Osteoblast (primary cell): ENCODE results near the gene ONECUT1. TPM values are rescaled to one million over a fixed set of nuclear protein-coding genes. Genes with fewer than 3 reads are reported as not detected.

ENCODE experiments used
- DNase-seq: peaks from one replicate; pipeline ENCODE4 v3.0.0; 2011; ENCODE audit warnings: low spot score, mixed read lengths; ENCODE audit not compliant: insufficient read length; ENCODE audit errors: missing footprints
- H2AFZ ChIP-seq: 2 replicates; pipeline ENCODE4 v1.6.0; 2011; ENCODE audit warnings: mild to moderate bottlenecking, low read length
- H3K27ac ChIP-seq: 2 replicates; pipeline ENCODE4 v1.5.1; 2011; ENCODE audit warnings: mild to moderate bottlenecking, low read depth, low read length, moderate library complexity
- H3K27me3 ChIP-seq: 2 replicates; pipeline ENCODE4 v1.6.0; 2012; ENCODE audit warnings: mild to moderate bottlenecking, control low read depth, inconsistent platforms, low read length, moderate library complexity; ENCODE audit not compliant: insufficient read depth
- H3K36me3 ChIP-seq: 2 replicates; pipeline ENCODE4 v1.5.1; 2011; ENCODE audit warnings: mild to moderate bottlenecking, low read length, control low read depth, moderate library complexity; ENCODE audit not compliant: insufficient read depth
- H3K4me1 ChIP-seq: 2 replicates; pipeline ENCODE4 v1.5.1; 2011; ENCODE audit warnings: mild to moderate bottlenecking, low read length, control low read depth, moderate library complexity; ENCODE audit not compliant: insufficient read depth
- H3K4me2 ChIP-seq: 2 replicates; pipeline ENCODE4 v1.6.0; 2011; ENCODE audit warnings: mild to moderate bottlenecking, low read length; ENCODE audit not compliant: insufficient read depth
- H3K4me3 ChIP-seq: fragments of 200-600 bp; sonication (generic); 3 replicates; pipeline ENCODE4 v1.5.1; 2012; ENCODE audit warnings: mild to moderate bottlenecking, low read length, inconsistent platforms; ENCODE audit not compliant: insufficient read depth
- H3K79me2 ChIP-seq: 2 replicates; pipeline ENCODE4 v1.6.0; 2012; ENCODE audit warnings: mild to moderate bottlenecking, low read length, control low read depth, inconsistent platforms; ENCODE audit not compliant: insufficient read depth
- H3K9me3 ChIP-seq: 2 replicates; pipeline ENCODE4 v1.5.1; 2011; ENCODE audit warnings: low read depth, low read length, control low read depth
- H4K20me1 ChIP-seq: 2 replicates; pipeline ENCODE4 v1.6.0; 2012; ENCODE audit warnings: mild to moderate bottlenecking, low read length, control low read depth; ENCODE audit not compliant: insufficient read depth
- CTCF ChIP-seq: IDR thresholded peaks from 2 replicates; pipeline ENCODE4 v1.5.1; 2011; ENCODE audit warnings: mild to moderate bottlenecking, low read depth, low read length, moderate library complexity; ENCODE audit errors: extremely low read depth
- total RNA-seq: library from RNA; depleted of rRNA; stranded (reverse); fragments of >200 nt; gene quantifications from 2 replicates; pipeline ENCODE4 v1.2.3, GENCODE V29; 2012

ONECUT1 gene
- total RNA-seq, 1 donor: not detected

- no peaks in the 10 kb centered on the region for H4K20me1 ChIP-seq
- DNase-seq: no peak
- H3K4me2 ChIP-seq: no peak overlapping the region
- no peak overlapping the region for H3K27ac ChIP-seq
- H3K4me1 ChIP-seq: no peaks in the 10 kb centered on the region
- no peaks in the 10 kb centered on the region for H3K36me3 ChIP-seq
- H3K79me2 ChIP-seq: no peaks in the 10 kb centered on the region
- no peak overlapping the region for H3K4me3 ChIP-seq
- no peaks in the 10 kb centered on the region for H3K27me3 ChIP-seq
- no peak overlapping the region for H2AFZ ChIP-seq
- H3K9me3 ChIP-seq: no peaks in the 10 kb centered on the region
- TF ChIP-seq CTCF: no peak
Observed at GRCh38 chr15:52760562-52760961, 29.6 kb downstream of the ONECUT1 start.

GRCh38 chr15:52759969-52760368 is 30.2 kb downstream of the ONECUT1 start:
- Histone ChIP-seq H3K79me2 (no peaks in the 10 kb centered on the region), H3K36me3 (no peaks in the 10 kb centered on the region), H3K4me3 (no peak overlapping the region), H3K27ac (no peak overlapping the region), H3K9me3 (no peaks in the 10 kb centered on the region), H2AFZ (no peak overlapping the region), H4K20me1 (no peaks in the 10 kb centered on the region), H3K4me1 (no peaks in the 10 kb centered on the region), H3K27me3 (peaks cover 4% of the 10 kb centered on the region), H3K4me2 (no peak overlapping the region)
- DNase-seq: no peak
- TF ChIP-seq CTCF: no peak

GRCh38 chr15:52757496-52757895 is 32.6 kb downstream of the ONECUT1 start:
- H4K20me1 ChIP-seq: no peaks in the 10 kb centered on the region
- DNase-seq: no peak
- no peaks in the 10 kb centered on the region for H3K4me1 ChIP-seq
- H3K27me3 ChIP-seq: peaks cover 4% of the 10 kb centered on the region
- no peaks in the 10 kb centered on the region for H3K36me3 ChIP-seq
- no peaks in the 10 kb centered on the region for H3K79me2 ChIP-seq
- no peak overlapping the region for H3K27ac ChIP-seq
- TF ChIP-seq CTCF: no peak
- H3K4me3 ChIP-seq: no peak overlapping the region
- no peaks in the 10 kb centered on the region for H3K9me3 ChIP-seq
- H2AFZ ChIP-seq: no peak overlapping the region
- H3K4me2 ChIP-seq: no peak overlapping the region

GRCh38 chr15:52751522-52751921 is 38.6 kb downstream of the ONECUT1 start:
- Histone ChIP-seq H2AFZ (no peak overlapping the region), H4K20me1 (no peaks in the 10 kb centered on the region), H3K79me2 (no peaks in the 10 kb centered on the region), H3K27me3 (peaks cover 14% of the 10 kb centered on the region), H3K36me3 (no peaks in the 10 kb centered on the region), H3K27ac (no peak overlapping the region), H3K9me3 (no peaks in the 10 kb centered on the region), H3K4me2 (no peak overlapping the region), H3K4me1 (no peaks in the 10 kb centered on the region), H3K4me3 (no peak overlapping the region)
- no peak for DNase-seq
- no peak for TF ChIP-seq CTCF
